Measurements from ENCODE around the gene LMOD3.

DNA sequence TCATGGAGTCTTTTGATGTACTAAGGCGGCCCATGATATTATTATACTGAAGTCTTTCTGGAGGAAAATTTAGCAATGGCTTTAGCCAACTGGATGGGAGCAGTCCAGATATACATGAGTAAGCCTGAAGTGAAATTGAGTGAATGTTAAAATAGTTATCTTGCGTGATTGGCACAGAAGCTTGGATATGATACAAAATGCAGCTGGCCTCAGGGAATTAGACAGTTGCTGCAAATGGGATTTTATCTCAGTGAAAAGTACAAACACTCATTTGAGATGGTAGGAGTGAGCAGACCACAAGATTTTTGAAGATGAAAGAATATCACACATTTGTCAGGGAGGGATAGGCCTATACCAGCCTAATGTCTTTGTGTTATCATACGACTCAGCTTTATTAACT lies 8.9 kb downstream of the LMOD3 start:
- TF ChIP-seq POLR2AphosphoS5 (IDR thresholded peaks at IDR 0.05; ENCODE audit: low read depth, low read length) (no peak), POLR2A (IDR thresholded peaks at IDR 0.05; ENCODE audit: low read depth, low read length) (no peak)

Data from GM12891 (cell line).